ENCODE results near the gene IFT57. TPM values are rescaled to one million over a fixed set of nuclear protein-coding genes. Genes with fewer than 3 reads are reported as not detected.

Gene IFT57
- total and polyA plus RNA-seq, 5 donors from 2014 or later = 29.1 to 46.9 (median 41.2) TPM

DNA sequence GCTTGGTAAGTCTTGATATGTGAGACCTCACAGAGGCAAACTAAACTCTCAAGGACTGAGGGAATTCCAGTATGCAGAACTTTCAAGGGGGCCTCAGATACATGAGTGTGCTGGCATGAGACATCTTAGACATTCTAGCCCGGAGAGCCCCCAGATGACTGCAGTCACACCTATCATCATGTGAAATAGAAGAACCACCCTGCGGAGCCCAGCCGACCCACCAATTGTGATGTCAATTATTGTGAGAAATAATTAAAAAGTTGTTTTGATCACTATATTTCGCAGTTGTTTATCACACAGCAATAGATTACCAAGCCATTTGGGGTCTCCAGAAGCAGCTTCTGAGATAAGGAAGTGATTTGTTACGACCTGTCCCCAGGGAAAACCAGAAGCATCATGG lies 76.1 kb downstream of the IFT57 start:
- Histone ChIP-seq H3K36me3 (ENCODE audit: control insufficient read depth, insufficient read depth, low read length) (peaks cover 2% of the 10 kb centered on the region), H3K4me3 (ENCODE audit: low read depth, low read length) (no peak overlapping the region), H3K27ac (ENCODE audit: insufficient read depth, low read length, poor library complexity, severe bottlenecking) (no peak overlapping the region), H3K4me1 (ENCODE audit: control insufficient read depth, insufficient read depth, low read length, poor library complexity, severe bottlenecking) (no peaks in the 10 kb centered on the region), H3K9me3 (ENCODE audit: control insufficient read depth in 2 of 2, low read length in 2 of 2) (no peaks in the 10 kb centered on the region), H3K27me3 (ENCODE audit: control insufficient read depth, insufficient read depth, low read length) (no peaks in the 10 kb centered on the region)
- H3K27ac Mint-ChIP-seq = no peak overlapping the region
- no peak for DNase-seq
- no peak for ATAC-seq (ENCODE audit: low read depth in 2 of 2)
- H3K4me1 Mint-ChIP-seq = peaks cover 0 to 21% (median 12%) of the 10 kb centered on the region in 4 donors
- no peaks in the 10 kb centered on the region for H3K27me3 Mint-ChIP-seq
- peaks cover 17% of the 10 kb centered on the region for H3K36me3 Mint-ChIP-seq
- peaks cover 0 to 4% (median 3%) of the 10 kb centered on the region in 7 donors for H3K9me3 Mint-ChIP-seq
- H3K4me3 Mint-ChIP-seq = no peak overlapping the region

GRCh38 chr3:108145578-108145977 lies 76.6 kb downstream of the IFT57 start:
- Histone ChIP-seq H3K9me3 (ENCODE audit: control insufficient read depth in 2 of 2, low read length in 2 of 2) (no peaks in the 10 kb centered on the region), H3K4me1 (ENCODE audit: control insufficient read depth, insufficient read depth, low read length, poor library complexity, severe bottlenecking) (no peaks in the 10 kb centered on the region), H3K27me3 (ENCODE audit: control insufficient read depth, insufficient read depth, low read length) (no peaks in the 10 kb centered on the region), H3K27ac (ENCODE audit: insufficient read depth, low read length, poor library complexity, severe bottlenecking) (no peak overlapping the region), H3K4me3 (ENCODE audit: low read depth, low read length) (no peak overlapping the region), H3K36me3 (ENCODE audit: control insufficient read depth, insufficient read depth, low read length) (peaks cover 2% of the 10 kb centered on the region)
- no peak for DNase-seq
- Mint-ChIP-seq H3K4me1 (peaks cover 0 to 21% (median 12%) of the 10 kb centered on the region in 4 donors), H3K27me3 (no peaks in the 10 kb centered on the region), H3K9me3 (peaks cover 0 to 4% (median 3%) of the 10 kb centered on the region in 7 donors), H3K36me3 (peaks cover 22% of the 10 kb centered on the region), H3K27ac (no peak overlapping the region), H3K4me3 (no peak overlapping the region)
- no peak for ATAC-seq (ENCODE audit: low read depth in 2 of 2)

DNA sequence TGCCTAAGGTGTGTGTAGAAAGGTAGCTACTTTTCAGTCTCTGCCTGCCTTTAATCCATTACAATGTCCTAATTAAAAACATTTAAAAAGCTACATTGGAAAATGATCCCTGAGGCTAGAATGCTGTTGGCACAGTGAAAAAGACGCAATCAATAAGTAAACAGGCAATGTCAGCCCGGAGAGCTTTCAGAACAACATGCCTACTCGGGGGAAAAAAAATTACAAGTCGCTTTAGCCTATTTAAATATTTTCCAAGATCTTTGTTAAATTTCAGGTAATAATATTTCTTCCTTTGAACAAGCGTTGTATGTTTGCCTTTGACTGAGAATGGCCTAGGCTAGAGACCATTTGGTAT lies 84.8 kb downstream of the IFT57 start:
- Mint-ChIP-seq H3K4me1 (peaks cover 30 to 57% (median 48%) of the 10 kb centered on the region in 4 donors), H3K36me3 (peaks cover 44% of the 10 kb centered on the region)

GRCh38 chr3:108136561-108137459 lies 85.4 kb downstream of the IFT57 start:
- Histone ChIP-seq H3K36me3 (ENCODE audit: control insufficient read depth, insufficient read depth, low read length) (peaks cover 6% of the 10 kb centered on the region), H3K4me1 (ENCODE audit: control insufficient read depth, insufficient read depth, low read length, poor library complexity, severe bottlenecking) (peaks cover 25% of the 10 kb centered on the region), H3K9me3 (ENCODE audit: control insufficient read depth in 2 of 2, low read length in 2 of 2) (no peaks in the 10 kb centered on the region), H3K4me3 (ENCODE audit: low read depth, low read length) (no peak overlapping the region), H3K27me3 (ENCODE audit: control insufficient read depth, insufficient read depth, low read length) (no peaks in the 10 kb centered on the region), H3K27ac (ENCODE audit: insufficient read depth, low read length, poor library complexity, severe bottlenecking) (no peak overlapping the region)
- Mint-ChIP-seq H3K27ac (peak overlapping the region; percentile 12 to 71 (median 66)), H3K4me1 (peaks cover 31 to 64% (median 49%) of the 10 kb centered on the region in 4 donors), H3K27me3 (no peaks in the 10 kb centered on the region), H3K9me3 (peaks cover 0 to 3% (median 0%) of the 10 kb centered on the region in 7 donors), H3K4me3 (no peak overlapping the region), H3K36me3 (peaks cover 44% of the 10 kb centered on the region)
- ATAC-seq (ENCODE audit: low read depth in 2 of 2) (no peak), DNase-seq (no peak)

More for the DNA sequence above, 84.8 kb downstream of the IFT57 start:
- Histone ChIP-seq H3K9me3 (ENCODE audit: control insufficient read depth in 2 of 2, low read length in 2 of 2) (no peaks in the 10 kb centered on the region), H3K4me3 (ENCODE audit: low read depth, low read length) (no peak overlapping the region), H3K36me3 (ENCODE audit: control insufficient read depth, insufficient read depth, low read length) (peaks cover 6% of the 10 kb centered on the region), H3K27me3 (ENCODE audit: control insufficient read depth, insufficient read depth, low read length) (no peaks in the 10 kb centered on the region), H3K27ac (ENCODE audit: insufficient read depth, low read length, poor library complexity, severe bottlenecking) (no peak overlapping the region), H3K4me1 (ENCODE audit: control insufficient read depth, insufficient read depth, low read length, poor library complexity, severe bottlenecking) (peaks cover 20% of the 10 kb centered on the region)
- H3K9me3 Mint-ChIP-seq = peaks cover 0 to 3% (median 0%) of the 10 kb centered on the region in 7 donors
- ATAC-seq (ENCODE audit: low read depth in 2 of 2) = no peak
- H3K27me3 Mint-ChIP-seq = no peaks in the 10 kb centered on the region
- no peak overlapping the region for H3K27ac Mint-ChIP-seq
- no peak for DNase-seq
- no peak overlapping the region for H3K4me3 Mint-ChIP-seq

DNA sequence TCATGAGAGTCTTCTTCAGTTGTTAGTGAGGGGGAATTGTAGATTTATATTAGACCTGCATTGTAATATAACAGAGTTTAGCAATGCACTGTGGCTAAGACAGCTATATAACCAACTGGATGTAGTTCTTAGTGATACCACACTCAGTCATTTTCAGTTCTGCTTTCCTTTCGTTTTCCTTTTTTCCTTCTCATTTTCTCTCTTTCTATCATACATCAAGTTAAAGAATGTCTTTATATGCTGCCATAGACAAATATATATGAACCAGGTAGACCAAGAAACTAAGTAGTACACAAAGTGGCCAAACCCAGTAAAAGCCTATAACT lies 87.7 kb downstream of the IFT57 start:
- Mint-ChIP-seq H3K9me3 (no peaks in the 10 kb centered on the region), H3K27ac (peak overlapping the region; percentile 46 to 84 (median 64)), H3K4me1 (peaks cover 33 to 84% (median 65%) of the 10 kb centered on the region in 4 donors), H3K36me3 (peaks cover 49% of the 10 kb centered on the region), H3K27me3 (no peaks in the 10 kb centered on the region), H3K4me3 (peak overlapping the region; percentile 3 to 75 (median 46))
- Histone ChIP-seq H3K9me3 (ENCODE audit: control insufficient read depth in 2 of 2, low read length in 2 of 2) (no peaks in the 10 kb centered on the region), H3K36me3 (ENCODE audit: control insufficient read depth, insufficient read depth, low read length) (peaks cover 8% of the 10 kb centered on the region), H3K27me3 (ENCODE audit: control insufficient read depth, insufficient read depth, low read length) (no peaks in the 10 kb centered on the region), H3K27ac (ENCODE audit: insufficient read depth, low read length, poor library complexity, severe bottlenecking) (peak overlapping the region; percentile 6), H3K4me1 (ENCODE audit: control insufficient read depth, insufficient read depth, low read length, poor library complexity, severe bottlenecking) (peaks cover 38% of the 10 kb centered on the region), H3K4me3 (ENCODE audit: low read depth, low read length) (peak overlapping the region; percentile 72)
- peak; percentile 28 to 38 for ATAC-seq (ENCODE audit: low read depth in 2 of 2)
- DNase-seq = no peak

GRCh38 chr3:108133858-108134554 lies 88.2 kb downstream of the IFT57 start:
- peaks cover 42% of the 10 kb centered on the region for H3K4me1 ChIP-seq (ENCODE audit: control insufficient read depth, insufficient read depth, low read length, poor library complexity, severe bottlenecking)

DNA sequence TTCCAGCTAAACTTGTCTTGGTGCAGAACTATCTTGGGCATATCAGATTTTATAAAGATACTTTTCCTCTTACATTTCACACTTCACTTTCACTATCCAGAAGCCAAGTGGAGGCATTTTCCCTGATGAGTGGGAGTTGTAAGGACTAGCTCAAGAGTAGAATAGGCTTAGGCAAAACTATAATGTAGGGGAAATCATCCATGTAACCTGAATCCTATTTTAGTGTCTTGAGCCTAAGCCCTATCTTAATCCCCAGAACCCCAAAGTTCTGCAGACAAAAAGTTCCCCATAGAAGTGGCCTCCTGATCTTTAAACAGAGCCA lies 89.2 kb downstream of the IFT57 start:
- Histone ChIP-seq H3K36me3 (ENCODE audit: control insufficient read depth, insufficient read depth, low read length) (peaks cover 8% of the 10 kb centered on the region), H3K27ac (ENCODE audit: insufficient read depth, low read length, poor library complexity, severe bottlenecking) (no peak overlapping the region), H3K9me3 (ENCODE audit: control insufficient read depth in 2 of 2, low read length in 2 of 2) (no peaks in the 10 kb centered on the region), H3K27me3 (ENCODE audit: control insufficient read depth, insufficient read depth, low read length) (no peaks in the 10 kb centered on the region), H3K4me1 (ENCODE audit: control insufficient read depth, insufficient read depth, low read length, poor library complexity, severe bottlenecking) (peaks cover 52% of the 10 kb centered on the region), H3K4me3 (ENCODE audit: low read depth, low read length) (peak overlapping the region; percentile 72)
- H3K4me3 Mint-ChIP-seq = peak overlapping the region; percentile 3 to 82 (median 75)
- H3K36me3 Mint-ChIP-seq = peaks cover 55% of the 10 kb centered on the region
- H3K27me3 Mint-ChIP-seq = no peaks in the 10 kb centered on the region
- peaks cover 37 to 90% (median 74%) of the 10 kb centered on the region in 4 donors for H3K4me1 Mint-ChIP-seq
- H3K9me3 Mint-ChIP-seq = peaks cover 0 to 7% (median 0%) of the 10 kb centered on the region in 7 donors
- H3K27ac Mint-ChIP-seq = peak overlapping the region; percentile 46 to 64 (median 63)
- ATAC-seq (ENCODE audit: low read depth in 2 of 2) (no peak), DNase-seq (no peak)

More at GRCh38 chr3:108133858-108134554, 88.2 kb downstream of the IFT57 start:
- Mint-ChIP-seq H3K27ac (peak overlapping the region; percentile 46 to 84 (median 64)), H3K4me1 (peaks cover 32 to 87% (median 68%) of the 10 kb centered on the region in 4 donors), H3K4me3 (peak overlapping the region; percentile 3 to 75 (median 46)), H3K36me3 (peaks cover 53% of the 10 kb centered on the region), H3K27me3 (no peaks in the 10 kb centered on the region), H3K9me3 (no peaks in the 10 kb centered on the region)
- no peak overlapping the region for H3K27ac ChIP-seq (ENCODE audit: insufficient read depth, low read length, poor library complexity, severe bottlenecking)
- H3K27me3 ChIP-seq (ENCODE audit: control insufficient read depth, insufficient read depth, low read length) = no peaks in the 10 kb centered on the region
- peak; percentile 8 to 11 for ATAC-seq (ENCODE audit: low read depth in 2 of 2)
- peaks cover 8% of the 10 kb centered on the region for H3K36me3 ChIP-seq (ENCODE audit: control insufficient read depth, insufficient read depth, low read length)
- no peaks in the 10 kb centered on the region for H3K9me3 ChIP-seq (ENCODE audit: control insufficient read depth in 2 of 2, low read length in 2 of 2)
- H3K4me3 ChIP-seq (ENCODE audit: low read depth, low read length) = peak overlapping the region; percentile 72
- DNase-seq = no peak

Data from CD4-positive, CD25-positive, alpha-beta regulatory T cell (primary cell).